Measurements from ENCODE around the gene CTCFL. TPM values are rescaled to one million over a fixed set of nuclear protein-coding genes. Genes with fewer than 3 reads are reported as not detected.

CTCFL gene
- total RNA-seq, 1 donor from 2014 or later: not detected

GRCh38 chr20:57555457-57556184 lies 30.7 kb upstream of the CTCFL start:
- no peaks in the 10 kb centered on the region for H3K27me3 ChIP-seq
- H2AFZ ChIP-seq (replicated peaks): no peak overlapping the region
- Mint-ChIP-seq H3K9me3 (no peaks in the 10 kb centered on the region), H3K27ac (no peak overlapping the region), H3K4me3 (no peak overlapping the region), H3K36me3 (no peaks in the 10 kb centered on the region), H3K27me3 (ENCODE audit: insufficient read depth, low read depth) (peaks cover 11% of the 10 kb centered on the region), H3K4me1 (peaks cover 9% of the 10 kb centered on the region)
- no peak overlapping the region for H3K9ac ChIP-seq
- DNase-seq (ENCODE audit: low spot score): no peak
- no peaks in the 10 kb centered on the region for H4K20me1 ChIP-seq (ENCODE audit: low read depth)
- no peak overlapping the region for H3K4me3 ChIP-seq
- no peaks in the 10 kb centered on the region for H3K9me3 ChIP-seq (ENCODE audit: low read depth)
- H3K36me3 ChIP-seq: no peaks in the 10 kb centered on the region
- no peak overlapping the region for H3K4me2 ChIP-seq
- no peaks in the 10 kb centered on the region for H3K79me2 ChIP-seq (ENCODE audit: low read depth)
- H3K4me1 ChIP-seq: no peaks in the 10 kb centered on the region
- H3F3A ChIP-seq (ENCODE audit: low read depth): no peaks in the 10 kb centered on the region
- no peak overlapping the region for H3K27ac ChIP-seq
- TF ChIP-seq EZH2phosphoT487 (IDR thresholded peaks at IDR 0.05) (no peak), CTCF (IDR thresholded peaks at IDR 0.05) (no peak), EZH2 (IDR thresholded peaks at IDR 0.05) (no peak)

GRCh38 chr20:57553376-57554018 lies 28.6 kb upstream of the CTCFL start:
- H3K27ac Mint-ChIP-seq: no peak overlapping the region
- no peaks in the 10 kb centered on the region for H3K4me1 ChIP-seq
- peaks cover 10% of the 10 kb centered on the region for H3K27me3 Mint-ChIP-seq (ENCODE audit: insufficient read depth, low read depth)
- no peak overlapping the region for H3K4me2 ChIP-seq
- H3F3A ChIP-seq (ENCODE audit: low read depth): no peaks in the 10 kb centered on the region
- H2AFZ ChIP-seq (replicated peaks): no peak overlapping the region
- no peaks in the 10 kb centered on the region for H3K9me3 Mint-ChIP-seq
- no peaks in the 10 kb centered on the region for H4K20me1 ChIP-seq (ENCODE audit: low read depth)
- no peaks in the 10 kb centered on the region for H3K79me2 ChIP-seq (ENCODE audit: low read depth)
- H3K4me1 Mint-ChIP-seq: peaks cover 9% of the 10 kb centered on the region
- no peak for DNase-seq (ENCODE audit: low spot score)
- no peak overlapping the region for H3K27ac ChIP-seq
- no peaks in the 10 kb centered on the region for H3K36me3 Mint-ChIP-seq
- H3K9ac ChIP-seq: no peak overlapping the region
- TF ChIP-seq EZH2phosphoT487 (IDR thresholded peaks at IDR 0.05) (no peak), EZH2 (IDR thresholded peaks at IDR 0.05) (no peak), CTCF (IDR thresholded peaks at IDR 0.05) (no peak)
- no peak overlapping the region for H3K4me3 ChIP-seq
- H3K36me3 ChIP-seq: no peaks in the 10 kb centered on the region
- H3K27me3 ChIP-seq: no peaks in the 10 kb centered on the region
- no peak overlapping the region for H3K4me3 Mint-ChIP-seq
- H3K9me3 ChIP-seq (ENCODE audit: low read depth): no peaks in the 10 kb centered on the region

GRCh38 chr20:57552471-57552870 lies 27.5 kb upstream of the CTCFL start:
- H3K27ac ChIP-seq: no peak overlapping the region
- H3K4me1 ChIP-seq: no peaks in the 10 kb centered on the region
- H3K79me2 ChIP-seq (ENCODE audit: low read depth): no peaks in the 10 kb centered on the region
- TF ChIP-seq CTCF (IDR thresholded peaks at IDR 0.05) (no peak), EZH2phosphoT487 (IDR thresholded peaks at IDR 0.05) (no peak), EZH2 (IDR thresholded peaks at IDR 0.05) (no peak)
- H3K36me3 ChIP-seq: no peaks in the 10 kb centered on the region
- H3K9me3 ChIP-seq (ENCODE audit: low read depth): no peaks in the 10 kb centered on the region
- no peaks in the 10 kb centered on the region for H3F3A ChIP-seq (ENCODE audit: low read depth)
- no peaks in the 10 kb centered on the region for H4K20me1 ChIP-seq (ENCODE audit: low read depth)
- H3K4me2 ChIP-seq: no peak overlapping the region
- H3K36me3 Mint-ChIP-seq: no peaks in the 10 kb centered on the region
- H3K27ac Mint-ChIP-seq: no peak overlapping the region
- H3K4me3 ChIP-seq: no peak overlapping the region
- DNase-seq (ENCODE audit: low spot score): no peak
- H2AFZ ChIP-seq (replicated peaks): no peak overlapping the region
- no peaks in the 10 kb centered on the region for H3K9me3 Mint-ChIP-seq
- H3K27me3 Mint-ChIP-seq (ENCODE audit: insufficient read depth, low read depth): peaks cover 10% of the 10 kb centered on the region
- no peaks in the 10 kb centered on the region for H3K27me3 ChIP-seq
- H3K9ac ChIP-seq: no peak overlapping the region
- peaks cover 9% of the 10 kb centered on the region for H3K4me1 Mint-ChIP-seq
- no peak overlapping the region for H3K4me3 Mint-ChIP-seq

All from neural progenitor cell (in vitro differentiated cells).